ENCODE data around the gene STAB2. TPM values are rescaled to one million over a fixed set of nuclear protein-coding genes. Genes with fewer than 3 reads are reported as not detected.

Gene STAB2
- total RNA-seq, 4 donors from 2014 or later = 0.95 TPM; not detected in 3

DNA sequence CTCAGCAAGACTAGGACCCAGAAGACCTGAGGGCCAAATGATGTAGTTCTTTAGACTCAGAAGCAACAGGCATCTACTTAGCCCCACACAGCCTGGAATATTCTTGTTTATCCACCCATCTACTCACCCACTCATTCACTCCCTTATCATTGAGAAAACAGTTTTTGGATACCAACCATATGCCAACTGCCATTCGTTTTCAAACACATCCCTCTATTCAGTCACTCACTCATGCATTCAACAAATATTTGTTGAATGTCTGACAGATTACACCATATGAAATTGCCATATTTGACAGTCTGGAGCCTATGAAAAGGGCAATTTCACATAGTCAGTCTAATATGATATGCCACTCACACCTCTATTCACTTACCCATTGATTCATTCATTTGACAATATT, 150.8 kb downstream of the STAB2 start:
- Histone ChIP-seq H3K36me3 (no peaks in the 10 kb centered on the region), H3K9me3 (no peaks in the 10 kb centered on the region), H3K4me1 (peaks cover 3 to 12% (median 9%) of the 10 kb centered on the region in 3 donors), H3K27me3 (peaks cover 0 to 66% (median 0%) of the 10 kb centered on the region in 4 donors), H3K27ac (no peak overlapping the region), H3K4me3 (no peak overlapping the region)
- TF ChIP-seq, protein P1, sequence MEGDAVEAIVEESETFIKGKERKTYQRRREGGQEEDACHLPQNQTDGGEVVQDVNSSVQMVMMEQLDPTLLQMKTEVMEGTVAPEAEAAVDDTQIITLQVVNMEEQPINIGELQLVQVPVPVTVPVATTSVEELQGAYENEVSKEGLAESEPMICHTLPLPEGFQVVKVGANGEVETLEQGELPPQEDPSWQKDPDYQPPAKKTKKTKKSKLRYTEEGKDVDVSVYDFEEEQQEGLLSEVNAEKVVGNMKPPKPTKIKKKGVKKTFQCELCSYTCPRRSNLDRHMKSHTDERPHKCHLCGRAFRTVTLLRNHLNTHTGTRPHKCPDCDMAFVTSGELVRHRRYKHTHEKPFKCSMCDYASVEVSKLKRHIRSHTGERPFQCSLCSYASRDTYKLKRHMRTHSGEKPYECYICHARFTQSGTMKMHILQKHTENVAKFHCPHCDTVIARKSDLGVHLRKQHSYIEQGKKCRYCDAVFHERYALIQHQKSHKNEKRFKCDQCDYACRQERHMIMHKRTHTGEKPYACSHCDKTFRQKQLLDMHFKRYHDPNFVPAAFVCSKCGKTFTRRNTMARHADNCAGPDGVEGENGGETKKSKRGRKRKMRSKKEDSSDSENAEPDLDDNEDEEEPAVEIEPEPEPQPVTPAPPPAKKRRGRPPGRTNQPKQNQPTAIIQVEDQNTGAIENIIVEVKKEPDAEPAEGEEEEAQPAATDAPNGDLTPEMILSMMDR (IDR thresholded peaks at IDR 0.05) = no peak
- no peak for TF ChIP-seq POLR2A (IDR thresholded peaks at IDR 0.05)
- WGBS, 2 donors = 43 to 65% methylated on average over 1 of the region's 1 CpG
- intact Hi-C loops (cut with DNase I) = no loop called here
- no peak for DNase-seq

GRCh38 chr12:103742349-103742932, 155.4 kb downstream of the STAB2 start:
- Histone ChIP-seq H3K4me1 (peaks cover 3 to 12% (median 9%) of the 10 kb centered on the region in 3 donors), H3K9me3 (no peaks in the 10 kb centered on the region), H3K4me3 (peak overlapping the region in 1 of 4 donors; percentile 31), H3K27ac (peak overlapping the region in 2 of 4 donors; percentile 14 to 31), H3K36me3 (no peaks in the 10 kb centered on the region), H3K27me3 (peaks cover 0 to 31% (median 0%) of the 10 kb centered on the region in 4 donors)
- WGBS, 2 donors = 44 to 49% methylated on average over 11 to 15 of the region's 15 CpGs
- intact Hi-C loops (cut with DNase I) = no loop called here
- no peak for DNase-seq
- no peak for TF ChIP-seq POLR2A (IDR thresholded peaks at IDR 0.05)
- TF ChIP-seq, protein P1 (IDR thresholded peaks at IDR 0.05) = no peak

GRCh38 chr12:103743788-103744187, 156.7 kb downstream of the STAB2 start:
- H3K27ac ChIP-seq = no peak overlapping the region
- DNase-seq = no peak
- H3K27me3 ChIP-seq = peaks cover 0 to 31% (median 0%) of the 10 kb centered on the region in 4 donors
- TF ChIP-seq POLR2A (IDR thresholded peaks at IDR 0.05) = no peak
- TF ChIP-seq, protein P1 (IDR thresholded peaks at IDR 0.05) = no peak
- intact Hi-C loops (cut with DNase I) = no loop called here
- H3K9me3 ChIP-seq = no peaks in the 10 kb centered on the region
- H3K4me1 ChIP-seq = peaks cover 3 to 20% (median 9%) of the 10 kb centered on the region in 3 donors
- 95 to 100% methylated on average over 3 of the region's 3 CpGs for WGBS, 2 donors
- H3K4me3 ChIP-seq = no peak overlapping the region
- H3K36me3 ChIP-seq = no peaks in the 10 kb centered on the region

DNA sequence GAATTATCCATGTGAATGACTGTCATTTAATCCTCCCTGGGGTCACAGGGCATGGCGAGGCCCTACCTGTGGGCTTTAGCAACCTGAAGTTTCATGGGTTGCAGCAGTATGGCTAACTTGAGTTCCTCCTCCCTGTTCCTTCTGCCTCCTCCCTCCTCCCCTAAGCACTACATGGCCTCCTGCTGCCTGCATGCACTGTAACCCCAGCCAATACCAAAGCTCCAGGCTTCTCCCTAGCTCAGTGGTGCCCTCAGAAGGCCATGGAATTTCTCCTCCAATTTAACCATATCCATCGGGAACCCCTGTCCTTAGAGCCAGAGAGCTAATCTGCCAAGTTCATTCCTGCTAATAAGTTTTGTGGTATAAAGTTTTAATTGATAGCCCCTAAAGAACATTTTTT, 158.9 kb downstream of the STAB2 start:
- no peak for DNase-seq
- no peak overlapping the region for H3K4me3 ChIP-seq
- intact Hi-C loops (cut with DNase I) = no loop called here
- H3K9me3 ChIP-seq = no peaks in the 10 kb centered on the region
- WGBS, 2 donors = 70 to 86% methylated on average over 2 of the region's 2 CpGs
- no peaks in the 10 kb centered on the region for H3K36me3 ChIP-seq
- H3K4me1 ChIP-seq = peaks cover 3 to 20% (median 9%) of the 10 kb centered on the region in 3 donors
- H3K27me3 ChIP-seq = peaks cover 0 to 18% (median 0%) of the 10 kb centered on the region in 4 donors
- H3K27ac ChIP-seq = no peak overlapping the region
- TF ChIP-seq POLR2A (IDR thresholded peaks at IDR 0.05) = no peak
- TF ChIP-seq, protein P1 (IDR thresholded peaks at IDR 0.05) = no peak

DNA sequence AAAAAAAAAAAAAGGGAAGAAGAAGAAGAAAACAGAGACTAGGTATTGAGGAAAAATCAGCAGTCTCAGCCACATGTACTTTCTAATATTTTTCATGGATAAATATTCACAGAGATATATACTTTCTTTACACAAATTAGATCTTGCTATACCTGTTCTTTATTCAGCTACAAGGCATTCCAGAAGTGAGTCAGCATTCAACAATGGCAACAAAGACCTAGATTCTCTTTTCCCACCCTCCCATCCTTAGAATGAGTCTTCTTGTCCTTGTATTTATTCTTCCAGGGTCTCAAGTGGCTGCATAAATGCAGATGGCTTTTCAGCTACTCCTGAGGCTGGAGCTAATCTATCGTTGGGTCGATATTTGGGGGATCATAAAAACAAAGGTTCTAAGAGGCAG, 160.9 kb downstream of the STAB2 start:
- Histone ChIP-seq H3K36me3 (no peaks in the 10 kb centered on the region), H3K9me3 (no peaks in the 10 kb centered on the region), H3K4me3 (no peak overlapping the region), H3K27me3 (peaks cover 0 to 10% (median 0%) of the 10 kb centered on the region in 4 donors), H3K4me1 (peaks cover 0 to 8% (median 0%) of the 10 kb centered on the region in 3 donors), H3K27ac (no peak overlapping the region)
- intact Hi-C loops (cut with DNase I) = no loop called here
- 61 to 89% methylated on average over 2 of the region's 2 CpGs for WGBS, 2 donors
- no peak for TF ChIP-seq POLR2A (IDR thresholded peaks at IDR 0.05)
- TF ChIP-seq, protein P1 (IDR thresholded peaks at IDR 0.05) = no peak
- no peak for DNase-seq

All from esophagus squamous epithelium (tissue), 5 donors.